ENCODE results near the gene ALDH1L1. TPM values are rescaled to one million over a fixed set of nuclear protein-coding genes. Genes with fewer than 3 reads are reported as not detected.

ALDH1L1 gene
- total and polyA plus RNA-seq, 2 of the 4 experiments (the other 2 are of a cell fraction): not detected

GRCh38 chr3:126151562-126152302 lies 28.7 kb downstream of the ALDH1L1 start:
- Histone ChIP-seq H2BK120ac (ENCODE audit: low read depth, low read length) (no peak overlapping the region), H4K5ac (ENCODE audit: low read depth, low read length) (no peak overlapping the region), H2BK20ac (ENCODE audit: low read depth, low read length) (no peak overlapping the region), H2AFZ (replicated peaks; ENCODE audit: low read length, poor library complexity) (no peak overlapping the region), H3K4me2 (ENCODE audit: low read depth, low read length) (no peak overlapping the region), H2BK15ac (ENCODE audit: low read depth, low read length) (no peak overlapping the region), H3K27me3 (ENCODE audit: control insufficient read depth, insufficient read depth, low read length) (peaks cover 23% of the 10 kb centered on the region), H3K18ac (ENCODE audit: low read depth, low read length) (no peak overlapping the region), H3K9me1 (ENCODE audit: insufficient read depth, low read length) (no peaks in the 10 kb centered on the region), H3K9ac (ENCODE audit: low read depth, low read length) (no peak overlapping the region), H4K20me1 (ENCODE audit: insufficient read depth, low read length) (no peaks in the 10 kb centered on the region), H2AK9ac (replicated peaks; ENCODE audit: low read depth, low read length, poor library complexity) (no peak overlapping the region), H3K9me3 (ENCODE audit: control insufficient read depth, insufficient read depth, low read length) (no peaks in the 10 kb centered on the region), H3K23ac (ENCODE audit: low read depth, low read length) (no peak overlapping the region), H3K4me1 (ENCODE audit: control insufficient read depth, insufficient read depth, low read length) (no peaks in the 10 kb centered on the region), H3K56ac (ENCODE audit: extremely low read depth, insufficient read depth, low read length) (no peak overlapping the region), H3K36me3 (ENCODE audit: control insufficient read depth, insufficient read depth, low read length) (no peaks in the 10 kb centered on the region), H3K4ac (ENCODE audit: low read depth, low read length) (no peak overlapping the region), H2BK5ac (ENCODE audit: low read depth, low read length, poor library complexity, severe bottlenecking) (no peak overlapping the region), H4K91ac (ENCODE audit: insufficient read depth, low read depth, low read length) (no peak overlapping the region), H2AK5ac (ENCODE audit: low read depth, low read length) (no peak overlapping the region), H4K8ac (ENCODE audit: low read depth in 2 of 2, low read length in 2 of 2) (no peak overlapping the region), H3K79me1 (ENCODE audit: low read depth in 1 of 2, low read length in 2 of 2) (no peaks in the 10 kb centered on the region), H3K14ac (replicated peaks; ENCODE audit: low read depth, low read length) (no peak overlapping the region), H3K4me3 (ENCODE audit: insufficient read depth, low read depth, low read length) (no peak overlapping the region), H3K27ac (ENCODE audit: insufficient read depth, low read length) (no peak overlapping the region)
- dilution Hi-C loops (cut with HindIII; ENCODE audit: low sequenced_read_pairs, unreplicated experiment) (no loop called here), in situ Hi-C loops (cut with MboI; ENCODE audit: low sequenced_read_pairs) (no loop called here), intact Hi-C loops (cut with micrococcal nuclease) (no loop called here)
- DNase-seq (no peak), ATAC-seq (ENCODE audit: low read depth) (no peak)
- TF ChIP-seq CHD1 (IDR thresholded peaks at IDR 0.05; ENCODE audit: low read depth, low read length): no peak
- no peak for TF ChIP-seq MAZ (IDR thresholded peaks at IDR 0.05; ENCODE audit: borderline replicate concordance, low read depth, low read length)
- TF ChIP-seq SMC3 (IDR thresholded peaks at IDR 0.05; ENCODE audit: low read depth, low read length): no peak
- no peak for TF ChIP-seq CEBPB (IDR thresholded peaks at IDR 0.05; ENCODE audit: low read depth, low read length)
- BruUV-seq (replicated peaks): no TSS peak
- ChIA-PET POLR2A (ENCODE audit: unreplicated experiment) (no interaction called here), CTCF (interaction anchor here (0.7 to 2.6 kb wide), 2 partner anchors 18 to 45 kb away, joined by 3 to 10 read pairs; no protein-coding TSS in a partner anchor)
- WGBS, 2 experiments (ENCODE audit: extremely low coverage in 2 of 2, insufficient read length in 1 of 2): no CpG with 5 or more reads among the region's 6 CpGs
